OCI-LY7 (cell line): ENCODE results near the gene TECTA. TPM values are rescaled to one million over a fixed set of nuclear protein-coding genes. Genes with fewer than 3 reads are reported as not detected.

Source experiments
- BruUV-seq: library from RNA; stranded (reverse); fragments of 400-500 nt; replicated peaks from 2 replicates; lab custom pipeline; 2021; lab: Mats Ljungman, UMichigan
- CTCF ChIA-PET: fragments of 300-600 bp; sonication (Branson Sonifier 250); formaldehyde crosslinking; loops from one replicate; lab custom pipeline; 2022; ENCODE audit warnings: antibody characterized with exemption; ENCODE audit not compliant: unreplicated experiment; lab: Charles Lee
- POLR2A ChIA-PET: fragments of 300-600 bp; sonication (Branson Sonifier 250); formaldehyde crosslinking; loops from one replicate; lab custom pipeline; 2022; ENCODE audit warnings: antibody characterized with exemption; lab: Charles Lee
- DNase-seq: peaks from one replicate; pipeline ENCODE4 v3.0.0-alpha.2; 2015; ENCODE audit warnings: low spot score
- H2AFZ ChIP-seq: fragments of 200-600 bp; sonication (generic), shearing (Covaris generic); 2 replicates; pipeline ENCODE4 v1.6.1; 2014; ENCODE audit warnings: mild to moderate bottlenecking, antibody characterized with exemption, low read length, moderate library complexity
- H3K27ac ChIP-seq: fragments of 200-600 bp; sonication (generic); 2 replicates; pipeline ENCODE4 v1.5.1; 2014; ENCODE audit warnings: mixed run types, low read depth, mild to moderate bottlenecking, moderate library complexity, low read length, inconsistent platforms; ENCODE audit not compliant: poor library complexity, severe bottlenecking
- H3K36me3 ChIP-seq: fragments of 200-600 bp; sonication (generic); 2 replicates; pipeline ENCODE4 v1.6.1; 2014; ENCODE audit warnings: mild to moderate bottlenecking, antibody characterized with exemption, low read length, moderate library complexity, mixed read lengths; ENCODE audit not compliant: insufficient read depth
- H3K4me1 ChIP-seq: fragments of 200-600 bp; sonication (generic); 2 replicates; pipeline ENCODE4 v1.5.1; 2014; ENCODE audit warnings: mild to moderate bottlenecking, low read length; ENCODE audit not compliant: insufficient read depth, poor library complexity, severe bottlenecking
- H3K4me2 ChIP-seq: fragments of 200-600 bp; sonication (generic); 2 replicates; pipeline ENCODE4 v1.6.1; 2014; ENCODE audit warnings: mild to moderate bottlenecking, low read length
- H3K4me3 ChIP-seq: fragments of 200-600 bp; sonication (generic); 2 replicates; pipeline ENCODE4 v1.5.1; 2014; ENCODE audit warnings: mild to moderate bottlenecking, low read depth, low read length; ENCODE audit not compliant: poor library complexity, severe bottlenecking
- H3K79me2 ChIP-seq: fragments of 200-600 bp; sonication (generic); 2 replicates; pipeline ENCODE4 v1.6.1; 2016; ENCODE audit warnings: low read depth, mild to moderate bottlenecking, low read length, moderate library complexity, mixed read lengths; ENCODE audit not compliant: insufficient read depth
- H3K9me2 ChIP-seq: fragments of 200-600 bp; sonication (generic); 2 replicates; pipeline ENCODE4 v1.6.1; 2016; ENCODE audit warnings: mild to moderate bottlenecking, low read length, mixed read lengths; ENCODE audit not compliant: insufficient read depth
- H3K9me3 ChIP-seq: fragments of 200-600 bp; sonication (generic); 2 replicates; pipeline ENCODE4 v1.6.1; 2014; ENCODE audit warnings: mild to moderate bottlenecking, mixed run types, low read length, mixed read lengths
- H4K20me1 ChIP-seq: fragments of 200-600 bp; sonication (generic); 2 replicates; pipeline ENCODE4 v1.6.1; 2014; ENCODE audit warnings: mild to moderate bottlenecking, antibody characterized with exemption, low read length, moderate library complexity, mixed read lengths; ENCODE audit not compliant: insufficient read depth
- EZH2phosphoT487 ChIP-seq: fragments of 200-600 bp; sonication (generic); IDR thresholded peaks from 2 replicates; pipeline ENCODE4 v1.6.1; 2018; ENCODE audit warnings: low read depth, borderline replicate concordance, mild to moderate bottlenecking, mixed run types, antibody characterized with exemption, low read length, moderate library complexity, mixed read lengths
- intact Hi-C: fragments of 100-400 bp; cut with micrococcal nuclease; formaldehyde crosslinking; loops from one replicate; pipeline ENCODE4 v1.10.0; 2022; ENCODE audit not compliant: unreplicated experiment
- total RNA-seq, 2 experiments: library from RNA; depleted of rRNA in 1 of 2; stranded (reverse); fragments of >200 nt in 1 of 2; shearing (Covaris generic) in 1 of 2; gene quantifications; 2 replicates each; pipeline ENCODE4 v1.2.3, GENCODE V29; 2014 to 2022
- TF ChIP-seq, protein P1 (sequence below): fragments of 200-600 bp; sonication (generic); conservative IDR thresholded peaks from 2 replicates; pipeline ENCODE4 v1.5.1; 2014; ENCODE audit warnings: mild to moderate bottlenecking, antibody characterized with exemption, low read length, moderate library complexity, mixed read lengths

The TECTA gene
- total RNA-seq, 2 experiments from 2014 or later, result 0.32 to 0.48 TPM

- H3K27ac ChIP-seq, result no peak overlapping the region
- no peaks in the 10 kb centered on the region for H3K4me1 ChIP-seq
- no peak overlapping the region for H3K4me2 ChIP-seq
- no peak for TF ChIP-seq EZH2phosphoT487
- TF ChIP-seq, protein P1, sequence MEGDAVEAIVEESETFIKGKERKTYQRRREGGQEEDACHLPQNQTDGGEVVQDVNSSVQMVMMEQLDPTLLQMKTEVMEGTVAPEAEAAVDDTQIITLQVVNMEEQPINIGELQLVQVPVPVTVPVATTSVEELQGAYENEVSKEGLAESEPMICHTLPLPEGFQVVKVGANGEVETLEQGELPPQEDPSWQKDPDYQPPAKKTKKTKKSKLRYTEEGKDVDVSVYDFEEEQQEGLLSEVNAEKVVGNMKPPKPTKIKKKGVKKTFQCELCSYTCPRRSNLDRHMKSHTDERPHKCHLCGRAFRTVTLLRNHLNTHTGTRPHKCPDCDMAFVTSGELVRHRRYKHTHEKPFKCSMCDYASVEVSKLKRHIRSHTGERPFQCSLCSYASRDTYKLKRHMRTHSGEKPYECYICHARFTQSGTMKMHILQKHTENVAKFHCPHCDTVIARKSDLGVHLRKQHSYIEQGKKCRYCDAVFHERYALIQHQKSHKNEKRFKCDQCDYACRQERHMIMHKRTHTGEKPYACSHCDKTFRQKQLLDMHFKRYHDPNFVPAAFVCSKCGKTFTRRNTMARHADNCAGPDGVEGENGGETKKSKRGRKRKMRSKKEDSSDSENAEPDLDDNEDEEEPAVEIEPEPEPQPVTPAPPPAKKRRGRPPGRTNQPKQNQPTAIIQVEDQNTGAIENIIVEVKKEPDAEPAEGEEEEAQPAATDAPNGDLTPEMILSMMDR, result no peak
- POLR2A ChIA-PET, result no interaction called here
- no peaks in the 10 kb centered on the region for H3K9me2 ChIP-seq
- intact Hi-C loops, result no loop called here
- DNase-seq, result no peak
- CTCF ChIA-PET, result interaction anchor here (1.3 kb wide), 1 partner anchor 18 kb away, joined by 5 read pairs; no protein-coding TSS in a partner anchor
- BruUV-seq, result no TSS peak
- no peaks in the 10 kb centered on the region for H4K20me1 ChIP-seq
- no peaks in the 10 kb centered on the region for H3K79me2 ChIP-seq
- H3K36me3 ChIP-seq, result no peaks in the 10 kb centered on the region
- no peak overlapping the region for H2AFZ ChIP-seq
- no peaks in the 10 kb centered on the region for H3K9me3 ChIP-seq
- no peak overlapping the region for H3K4me3 ChIP-seq
Observed at GRCh38 chr11:121138259-121138658, 37.2 kb downstream of the TECTA start.

- ChIA-PET CTCF (no interaction called here), POLR2A (no interaction called here)
- no peaks in the 10 kb centered on the region for H3K79me2 ChIP-seq
- no peak for DNase-seq
- no peaks in the 10 kb centered on the region for H3K9me2 ChIP-seq
- H3K4me2 ChIP-seq, result no peak overlapping the region
- H3K27ac ChIP-seq, result no peak overlapping the region
- H2AFZ ChIP-seq, result no peak overlapping the region
- BruUV-seq, result no TSS peak
- H3K9me3 ChIP-seq, result no peaks in the 10 kb centered on the region
- no peaks in the 10 kb centered on the region for H3K36me3 ChIP-seq
- no peak overlapping the region for H3K4me3 ChIP-seq
- intact Hi-C loops, result no loop called here
- TF ChIP-seq EZH2phosphoT487, result no peak
- TF ChIP-seq, protein P1, result no peak
- H3K4me1 ChIP-seq, result no peaks in the 10 kb centered on the region
- no peaks in the 10 kb centered on the region for H4K20me1 ChIP-seq
Observed at GRCh38 chr11:121140369-121140768, 39.3 kb downstream of the TECTA start.

- no peaks in the 10 kb centered on the region for H3K4me1 ChIP-seq
- H3K36me3 ChIP-seq, result no peaks in the 10 kb centered on the region
- intact Hi-C loops, result no loop called here
- no peak for DNase-seq
- no peak overlapping the region for H2AFZ ChIP-seq
- H3K27ac ChIP-seq, result no peak overlapping the region
- H3K4me3 ChIP-seq, result no peak overlapping the region
- H3K9me2 ChIP-seq, result no peaks in the 10 kb centered on the region
- H3K4me2 ChIP-seq, result no peak overlapping the region
- ChIA-PET CTCF (no interaction called here), POLR2A (no interaction called here)
- no TSS peak for BruUV-seq
- H3K79me2 ChIP-seq, result no peaks in the 10 kb centered on the region
- no peaks in the 10 kb centered on the region for H3K9me3 ChIP-seq
- TF ChIP-seq EZH2phosphoT487, result no peak
- TF ChIP-seq, protein P1, result no peak
- H4K20me1 ChIP-seq, result no peaks in the 10 kb centered on the region
Observed at GRCh38 chr11:121141066-121141465, 40.0 kb downstream of the TECTA start.
